ENCODE results near the gene CD4. TPM values are rescaled to one million over a fixed set of nuclear protein-coding genes. Genes with fewer than 3 reads are reported as not detected.

CD4 gene
- total RNA-seq, 1 donor from 2014 or later = not detected

DNA sequence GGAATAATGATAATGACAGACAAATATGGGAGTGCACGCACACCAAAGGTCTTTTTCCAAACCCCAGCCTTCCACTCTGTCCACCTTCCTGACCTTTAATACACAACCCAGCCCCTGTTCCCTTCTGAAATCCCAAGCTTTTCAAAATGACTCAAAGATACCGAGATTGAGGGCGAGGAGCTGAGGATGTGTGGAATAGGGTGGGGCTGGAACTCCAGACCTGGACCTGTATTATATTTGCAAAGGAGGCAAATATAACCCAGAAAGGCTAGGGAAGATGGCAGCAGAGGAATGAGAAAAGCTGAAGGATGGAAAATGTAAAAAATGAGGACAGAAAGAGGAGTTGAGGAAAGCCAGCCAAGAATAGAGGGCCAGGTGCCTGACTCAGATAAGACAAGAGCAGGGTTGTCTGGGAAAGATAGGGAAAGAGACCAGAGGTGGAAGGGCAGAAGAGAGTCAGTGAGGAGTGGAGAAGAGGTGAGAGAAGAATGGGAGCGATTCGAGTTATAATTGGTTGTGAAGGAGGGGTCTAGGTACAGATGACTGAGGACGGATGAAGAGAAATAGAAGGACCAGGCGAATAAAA, 24.2 kb upstream of the CD4 start:
- no peak for DNase-seq (ENCODE audit: low read depth)

DNA sequence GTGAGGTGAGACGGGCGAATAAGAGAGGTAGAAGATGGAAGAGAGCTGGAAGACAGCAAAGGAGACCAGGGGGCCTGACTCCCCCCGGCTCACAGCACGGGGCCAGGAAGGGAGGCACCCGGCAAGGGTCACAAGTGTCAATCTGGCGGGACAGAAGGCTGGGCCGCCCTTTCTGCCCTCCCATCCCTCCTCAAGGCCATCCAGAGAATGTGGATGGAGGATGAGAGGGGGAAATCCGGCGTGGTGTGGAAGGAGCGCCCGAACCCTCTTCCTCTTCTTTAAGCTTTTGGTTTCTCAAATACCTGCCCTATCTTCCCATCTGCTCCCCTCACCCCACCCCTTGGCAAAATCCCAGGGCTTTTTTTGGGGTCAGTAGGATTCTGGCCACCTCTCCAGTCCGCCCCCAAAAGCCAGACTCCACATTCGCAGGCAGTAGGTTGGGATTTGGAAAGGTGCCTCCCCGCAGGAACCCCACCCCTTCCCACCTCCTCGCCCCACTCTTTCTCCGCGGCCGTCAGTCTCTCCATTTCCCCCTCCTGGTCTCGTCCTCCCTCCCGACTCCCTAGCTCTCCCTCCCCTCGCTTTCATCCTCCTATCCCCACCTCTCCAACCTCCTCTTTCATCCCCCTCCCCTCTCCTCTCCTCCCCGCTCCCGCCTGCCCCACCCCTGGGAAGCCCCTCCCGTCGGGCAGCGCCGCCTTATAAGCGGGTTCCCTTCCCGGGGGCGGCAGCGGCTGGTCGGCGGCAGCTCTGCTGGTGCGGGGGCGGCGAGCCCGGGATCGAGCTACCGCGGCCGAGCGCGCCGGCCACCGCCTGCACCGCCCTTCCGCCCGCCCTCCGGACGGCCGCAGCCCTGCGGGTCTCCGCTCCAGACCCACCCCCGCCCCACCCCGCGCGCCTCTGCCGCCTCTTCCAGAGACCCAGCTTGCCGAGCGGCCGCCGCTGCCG, 23.4 kb upstream of the CD4 start, which contains the start of gene PTMS:
PTMS (plus strand) TSS at position 730 of the 948 bp plus-strand sequence. CDS start 343 bp downstream, outside the sequence.
- peak; percentile 83 for DNase-seq (ENCODE audit: low read depth)

- peak; percentile 81 for DNase-seq (ENCODE audit: low read depth)
Observed at GRCh38 chr12:6766651-6767349, 22.5 kb upstream of the CD4 start.

GRCh38 chr12:6767353-6768319, 21.7 kb upstream of the CD4 start:
- DNase-seq (ENCODE audit: low read depth) = peak; percentile 30

DNA sequence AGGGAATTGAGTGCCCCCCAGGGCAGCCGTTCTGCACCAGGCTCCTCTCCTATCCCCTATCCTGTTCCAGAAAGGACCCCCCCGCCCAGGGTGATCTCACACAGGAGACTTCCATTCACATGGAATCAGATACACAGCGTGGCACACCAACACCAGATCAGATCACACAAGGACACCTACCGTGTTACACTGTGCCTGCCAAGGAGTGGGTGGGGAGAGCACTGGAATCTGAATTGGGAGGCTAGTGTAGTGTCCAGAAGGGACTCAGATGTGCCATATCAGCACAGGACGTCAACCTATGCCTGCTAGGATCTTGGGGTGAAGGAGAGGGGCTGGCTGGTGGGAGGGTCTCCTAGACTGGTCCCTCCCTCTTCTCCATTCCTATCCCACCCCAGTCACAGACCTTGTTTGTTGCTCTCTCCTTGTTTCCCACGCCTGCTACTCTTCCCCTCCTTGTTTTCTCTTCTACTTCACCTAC, 20.9 kb upstream of the CD4 start:
- DNase-seq (ENCODE audit: low read depth) = peak; percentile 13

DNA sequence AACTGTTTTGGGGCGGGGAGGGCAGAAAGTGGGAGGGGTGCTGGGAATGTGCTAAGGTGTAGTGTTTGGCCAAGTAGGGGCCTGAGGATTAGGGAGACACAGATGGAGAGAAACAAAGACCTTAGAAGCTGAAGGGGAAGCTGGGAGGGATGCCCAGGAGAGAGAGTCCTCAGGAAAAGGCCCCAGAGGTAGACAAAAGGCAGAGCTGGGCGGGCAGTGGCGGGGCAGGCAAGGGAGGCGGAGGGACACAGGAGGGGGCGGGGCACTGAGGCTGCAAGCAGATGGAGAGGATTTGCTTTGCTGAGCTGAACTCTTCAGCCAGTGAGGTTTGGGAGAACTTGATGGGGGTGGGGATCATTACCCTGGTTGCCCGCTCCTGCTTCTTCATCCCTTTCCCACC, 20.3 kb upstream of the CD4 start:
- DNase-seq (ENCODE audit: low read depth) = peak; percentile 31

DNA sequence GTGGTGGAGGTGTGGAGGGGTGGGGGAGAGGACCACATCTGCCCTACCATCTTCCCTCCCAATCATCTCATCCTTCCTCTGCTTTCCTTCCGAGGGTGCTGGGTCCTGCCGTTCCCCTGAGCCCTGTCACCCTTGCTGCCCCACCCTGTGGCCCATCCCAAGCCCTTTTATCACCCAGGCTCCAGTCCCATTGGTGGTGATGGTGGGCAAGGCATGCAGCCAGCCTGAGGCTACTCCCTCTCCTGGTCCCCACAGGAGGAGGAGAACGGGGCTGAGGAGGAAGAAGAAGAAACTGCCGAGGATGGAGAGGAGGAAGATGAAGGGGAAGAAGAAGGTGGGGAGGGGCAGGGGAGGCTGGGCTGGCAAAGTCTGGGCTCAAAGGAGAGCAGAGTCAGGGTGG, 19.7 kb upstream of the CD4 start:
- DNase-seq (ENCODE audit: low read depth) = no peak

DNA sequence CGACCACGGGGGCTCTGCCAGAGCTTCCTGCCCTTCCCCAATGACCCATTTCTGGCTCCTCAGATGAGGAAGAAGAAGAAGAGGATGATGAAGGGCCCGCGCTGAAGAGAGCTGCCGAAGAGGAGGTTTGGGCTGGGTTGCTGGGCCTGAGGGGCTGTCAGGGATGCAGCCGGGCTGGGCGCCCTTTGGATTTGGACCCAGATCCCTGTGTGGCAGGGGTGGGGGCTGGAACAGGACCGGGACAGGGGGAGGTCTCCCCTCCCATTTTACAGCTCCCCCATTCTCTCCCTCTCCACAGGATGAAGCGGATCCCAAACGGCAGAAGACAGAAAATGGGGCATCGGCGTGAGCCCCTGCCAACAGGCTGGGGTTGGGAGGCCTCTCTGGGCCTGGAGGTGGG, 19.2 kb upstream of the CD4 start:
- no peak for DNase-seq (ENCODE audit: low read depth)

DNA sequence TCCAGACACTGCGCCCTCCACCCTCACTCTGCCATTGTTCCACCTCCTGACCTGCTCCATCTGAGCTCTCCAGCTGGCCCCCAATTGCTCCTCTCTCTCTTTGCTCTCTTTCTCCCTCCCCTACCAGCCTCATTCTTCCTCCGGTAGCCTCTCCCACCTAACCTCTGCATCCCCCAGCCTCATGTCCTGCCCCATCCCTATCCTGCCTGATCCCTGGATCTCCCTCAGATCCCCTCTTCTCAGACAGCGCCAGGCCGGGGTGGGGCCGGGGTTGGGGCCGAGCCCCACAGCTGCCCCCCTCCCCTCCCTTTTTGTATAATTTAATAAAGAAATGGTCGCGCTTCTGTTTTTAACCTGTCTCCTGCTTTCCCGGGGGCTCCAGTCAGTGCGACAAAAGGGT, 18.7 kb upstream of the CD4 start:
- no peak for DNase-seq (ENCODE audit: low read depth)

DNA sequence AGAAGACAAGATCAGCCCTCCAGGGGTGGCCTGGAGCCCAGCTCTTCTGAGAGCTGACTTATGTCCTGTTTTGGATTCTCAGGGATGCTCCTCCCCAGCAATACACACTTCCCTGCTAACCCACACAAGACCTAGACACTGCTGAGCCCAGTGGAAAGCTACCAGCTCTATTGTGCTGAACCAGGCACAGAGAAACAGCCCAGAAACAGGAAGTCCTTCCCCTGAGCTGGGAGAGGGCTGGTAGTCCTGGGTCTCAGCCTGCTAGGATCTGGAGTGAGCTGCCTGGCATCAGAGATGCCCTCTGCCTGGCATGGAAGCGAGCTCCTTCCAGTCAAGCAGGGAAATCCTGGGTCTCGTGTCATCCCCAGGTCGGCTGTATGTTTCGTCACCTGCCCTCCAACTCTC, 18.2 kb upstream of the CD4 start:
- no peak for DNase-seq (ENCODE audit: low read depth)

DNA sequence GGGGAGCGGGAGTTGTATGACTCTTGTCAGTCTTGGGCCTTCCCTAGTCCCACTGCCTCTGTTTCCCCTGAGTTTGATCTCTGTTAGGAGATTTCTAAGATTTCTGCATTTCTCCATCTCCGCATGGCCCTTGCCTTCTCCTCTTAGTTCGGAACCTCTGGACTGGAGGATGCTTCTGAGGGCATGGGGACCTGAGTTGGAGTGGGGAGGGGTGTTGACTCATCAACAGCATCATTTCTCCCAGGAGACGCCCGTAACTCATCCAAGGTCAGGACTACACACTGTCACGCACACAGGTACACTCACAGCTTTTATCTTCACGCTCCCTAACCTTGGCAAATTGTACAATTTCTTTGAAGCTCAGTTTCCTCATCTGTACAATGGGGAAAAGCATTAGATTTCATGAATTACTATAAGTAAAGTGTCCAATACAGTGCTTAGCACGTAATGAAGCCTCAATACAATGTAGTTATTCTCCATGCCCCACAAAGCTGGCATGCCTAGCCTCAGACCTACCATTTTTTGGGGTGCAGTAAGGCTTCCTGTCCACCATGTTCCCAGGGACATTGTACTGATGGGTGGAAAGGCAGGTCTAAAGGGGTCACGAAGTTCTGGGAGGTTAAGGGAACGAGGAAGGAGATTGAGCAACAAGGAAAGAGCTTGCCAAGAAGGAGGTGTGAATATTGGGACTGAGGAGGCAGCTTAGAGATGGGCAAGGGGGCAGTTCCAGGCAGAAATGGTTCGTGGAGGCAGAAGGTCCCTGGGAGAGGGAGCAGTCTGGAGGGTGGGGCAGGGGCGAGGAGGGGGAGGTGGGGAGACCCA, 17.6 kb upstream of the CD4 start:
- DNase-seq (ENCODE audit: low read depth) = no peak

DNA sequence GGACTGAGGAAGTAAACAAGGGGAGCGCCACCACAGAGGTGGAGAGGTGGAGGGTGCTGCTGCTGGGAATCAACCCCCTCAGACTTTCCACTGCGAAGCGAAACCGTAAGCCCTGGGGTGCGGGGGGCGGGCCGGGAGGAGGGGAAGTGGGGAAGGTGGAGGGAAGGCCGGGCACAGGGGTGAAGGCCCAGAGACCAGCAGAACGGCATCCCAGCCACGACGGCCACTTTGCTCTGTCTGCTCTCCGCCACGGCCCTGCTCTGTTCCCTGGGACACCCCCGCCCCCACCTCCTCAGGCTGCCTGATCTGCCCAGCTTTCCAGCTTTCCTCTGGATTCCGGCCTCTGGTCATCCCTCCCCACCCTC, 17.0 kb upstream of the CD4 start, which contains the start of gene LAG3:
LAG3 (plus strand) TSS at position 190 of the 365 bp plus-strand sequence. CDS start 333 bp downstream, outside the sequence.
- no peak for DNase-seq (ENCODE audit: low read depth)

GRCh38 chr12:6772726-6773589, 16.4 kb upstream of the CD4 start:
- no peak for DNase-seq (ENCODE audit: low read depth)

GRCh38 chr12:6773590-6774351, 15.6 kb upstream of the CD4 start:
- no peak for DNase-seq (ENCODE audit: low read depth)

DNA sequence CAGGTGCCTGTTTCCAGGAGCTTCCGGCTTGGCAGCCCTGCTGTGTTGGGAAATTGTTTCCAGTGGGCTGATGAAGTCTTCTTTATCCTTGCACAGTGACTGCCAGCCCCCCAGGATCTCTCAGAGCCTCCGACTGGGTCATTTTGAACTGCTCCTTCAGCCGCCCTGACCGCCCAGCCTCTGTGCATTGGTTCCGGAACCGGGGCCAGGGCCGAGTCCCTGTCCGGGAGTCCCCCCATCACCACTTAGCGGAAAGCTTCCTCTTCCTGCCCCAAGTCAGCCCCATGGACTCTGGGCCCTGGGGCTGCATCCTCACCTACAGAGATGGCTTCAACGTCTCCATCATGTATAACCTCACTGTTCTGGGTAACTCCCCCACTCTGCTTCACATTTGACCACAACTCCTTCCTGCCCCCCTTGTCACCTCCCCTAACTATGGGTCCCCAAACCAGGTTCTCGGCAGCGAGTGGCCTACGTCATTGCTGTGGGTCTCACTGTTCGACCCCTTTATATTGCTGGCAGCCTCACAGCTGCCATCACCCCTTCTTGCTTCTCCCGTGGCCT, 14.7 kb upstream of the CD4 start:
- DNase-seq (ENCODE audit: low read depth) = no peak

DNA sequence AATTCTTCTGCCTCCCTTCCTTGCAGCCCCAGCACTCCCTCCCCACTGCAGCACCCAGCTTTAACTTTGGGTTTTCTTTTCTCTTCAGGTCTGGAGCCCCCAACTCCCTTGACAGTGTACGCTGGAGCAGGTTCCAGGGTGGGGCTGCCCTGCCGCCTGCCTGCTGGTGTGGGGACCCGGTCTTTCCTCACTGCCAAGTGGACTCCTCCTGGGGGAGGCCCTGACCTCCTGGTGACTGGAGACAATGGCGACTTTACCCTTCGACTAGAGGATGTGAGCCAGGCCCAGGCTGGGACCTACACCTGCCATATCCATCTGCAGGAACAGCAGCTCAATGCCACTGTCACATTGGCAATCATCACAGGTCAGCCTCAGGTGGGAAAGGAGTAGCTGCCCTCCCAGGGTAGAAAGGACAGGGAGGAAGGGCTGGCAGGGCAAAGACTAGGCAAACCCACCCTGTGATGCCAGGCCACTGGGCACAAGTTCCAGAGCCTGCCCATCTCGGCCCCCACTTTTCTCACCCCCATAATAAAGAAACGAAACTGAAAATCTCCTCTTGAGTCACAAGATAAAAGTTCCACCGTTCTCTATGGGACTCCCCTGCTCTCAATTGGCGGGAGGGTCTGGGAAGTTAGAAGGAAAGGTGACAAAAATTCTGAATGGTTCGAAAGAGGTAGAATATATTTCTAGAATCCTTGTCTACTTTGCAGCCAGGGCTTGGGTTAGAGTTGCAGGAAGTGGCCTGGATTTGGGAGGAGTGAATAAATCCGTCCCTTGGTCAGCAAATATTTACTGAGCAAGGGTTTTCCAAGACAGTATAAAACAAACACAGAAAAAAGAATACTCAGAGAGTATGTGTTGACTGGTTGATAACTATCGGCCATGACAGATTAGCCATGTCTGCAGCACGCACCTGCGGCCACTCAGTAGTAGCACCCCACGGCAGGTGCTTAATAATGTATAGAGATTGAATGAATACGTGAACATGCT, 13.8 kb upstream of the CD4 start:
- DNase-seq (ENCODE audit: low read depth) = no peak

Data from myocyte (in vitro differentiated cells).